ENCODE measurements around the gene ZNF594.

DNA sequence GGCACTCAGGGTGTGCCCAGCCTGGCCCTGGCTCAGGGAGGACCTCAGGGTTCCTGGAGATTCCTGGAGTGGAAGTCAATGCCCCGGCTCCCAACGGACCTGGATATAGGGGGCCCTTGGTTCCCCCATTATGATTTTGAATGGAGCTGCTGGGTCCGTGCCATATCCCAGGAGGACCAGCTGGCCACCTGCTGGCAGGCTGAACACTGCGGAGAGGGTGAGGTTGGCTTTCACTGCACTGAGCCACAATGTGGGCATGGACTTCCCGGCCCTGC lies 52.3 kb downstream of the ZNF594 start:
- TF ChIP-seq, protein P1, sequence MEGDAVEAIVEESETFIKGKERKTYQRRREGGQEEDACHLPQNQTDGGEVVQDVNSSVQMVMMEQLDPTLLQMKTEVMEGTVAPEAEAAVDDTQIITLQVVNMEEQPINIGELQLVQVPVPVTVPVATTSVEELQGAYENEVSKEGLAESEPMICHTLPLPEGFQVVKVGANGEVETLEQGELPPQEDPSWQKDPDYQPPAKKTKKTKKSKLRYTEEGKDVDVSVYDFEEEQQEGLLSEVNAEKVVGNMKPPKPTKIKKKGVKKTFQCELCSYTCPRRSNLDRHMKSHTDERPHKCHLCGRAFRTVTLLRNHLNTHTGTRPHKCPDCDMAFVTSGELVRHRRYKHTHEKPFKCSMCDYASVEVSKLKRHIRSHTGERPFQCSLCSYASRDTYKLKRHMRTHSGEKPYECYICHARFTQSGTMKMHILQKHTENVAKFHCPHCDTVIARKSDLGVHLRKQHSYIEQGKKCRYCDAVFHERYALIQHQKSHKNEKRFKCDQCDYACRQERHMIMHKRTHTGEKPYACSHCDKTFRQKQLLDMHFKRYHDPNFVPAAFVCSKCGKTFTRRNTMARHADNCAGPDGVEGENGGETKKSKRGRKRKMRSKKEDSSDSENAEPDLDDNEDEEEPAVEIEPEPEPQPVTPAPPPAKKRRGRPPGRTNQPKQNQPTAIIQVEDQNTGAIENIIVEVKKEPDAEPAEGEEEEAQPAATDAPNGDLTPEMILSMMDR (IDR thresholded peaks at IDR 0.05; ENCODE audit: extremely low read depth in 1 of 2, insufficient read depth in 1 of 2, low read depth in 1 of 2, low read length in 2 of 2): no peak
- TF ChIP-seq POLR2A (IDR thresholded peaks at IDR 0.05; ENCODE audit: low read depth, low read length) (no peak), POLR2AphosphoS5 (IDR thresholded peaks at IDR 0.05; ENCODE audit: insufficient read depth, low read depth, low read length) (no peak)
- TF ChIP-seq, protein P2, sequence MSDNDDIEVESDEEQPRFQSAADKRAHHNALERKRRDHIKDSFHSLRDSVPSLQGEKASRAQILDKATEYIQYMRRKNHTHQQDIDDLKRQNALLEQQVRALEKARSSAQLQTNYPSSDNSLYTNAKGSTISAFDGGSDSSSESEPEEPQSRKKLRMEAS (IDR thresholded peaks at IDR 0.05; ENCODE audit: insufficient read depth, insufficient read length): no peak

Measured in endothelial cell of umbilical vein (primary cell).